GM23338 (cell line): Measurements from ENCODE around the gene PRM3. TPM values are rescaled to one million over a fixed set of nuclear protein-coding genes. Genes with fewer than 3 reads are reported as not detected.

Experiments used
- ATAC-seq: fragments of 200-7000 bp; cut with Tn5 transposase; 3 replicates; pipeline ENCODE4 v1.9.1; 2020
- DNase-seq: peaks from one replicate; pipeline ENCODE4 v3.0.0-alpha.2; 2015; ENCODE audit warnings: low spot score
- H2AFZ ChIP-seq: fragments of 200-600 bp; sonication (generic); 2 replicates; pipeline ENCODE4 v1.8.0; 2016; ENCODE audit warnings: antibody characterized with exemption, mild to moderate bottlenecking, moderate library complexity
- H3F3A ChIP-seq: fragments of 200-600 bp; sonication (generic); replicated peaks from 2 replicates; pipeline ENCODE4 v1.8.0; 2017; ENCODE audit warnings: antibody characterized with exemption, mixed run types, low read depth
- H3K27ac ChIP-seq: fragments of 200-600 bp; sonication (generic); 2 replicates; pipeline ENCODE4 v1.6.1; 2016; ENCODE audit warnings: low read depth
- H3K27me3 ChIP-seq: fragments of 200-600 bp; sonication (generic); 2 replicates; pipeline ENCODE4 v1.8.0; 2016; ENCODE audit warnings: mild to moderate bottlenecking, mixed run types, moderate library complexity; ENCODE audit not compliant: insufficient read depth
- H3K36me3 ChIP-seq: fragments of 200-600 bp; sonication (generic); 2 replicates; pipeline ENCODE4 v1.8.0; 2016; ENCODE audit warnings: mild to moderate bottlenecking; ENCODE audit not compliant: insufficient read depth
- H3K4me1 ChIP-seq: fragments of 200-600 bp; sonication (generic); 2 replicates; pipeline ENCODE4 v1.8.0; 2016; ENCODE audit warnings: mild to moderate bottlenecking, moderate library complexity; ENCODE audit not compliant: insufficient read depth
- H3K4me2 ChIP-seq: fragments of 200-600 bp; sonication (generic); 2 replicates; pipeline ENCODE4 v1.7.1; 2017; ENCODE audit warnings: mixed run types
- H3K4me3 ChIP-seq: fragments of 200-600 bp; sonication (generic); 2 replicates; pipeline ENCODE4 v1.6.1; 2016; ENCODE audit warnings: mixed run types
- H3K79me2 ChIP-seq: fragments of 200-600 bp; sonication (generic); replicated peaks from 2 replicates; pipeline ENCODE4 v1.8.0; 2017; ENCODE audit warnings: mild to moderate bottlenecking; ENCODE audit not compliant: insufficient read depth
- H3K9me2 ChIP-seq: fragments of 200-600 bp; sonication (generic); 2 replicates; pipeline ENCODE4 v1.8.0; 2017; ENCODE audit not compliant: insufficient read depth
- H4K20me1 ChIP-seq: fragments of 200-600 bp; sonication (generic); replicated peaks from 2 replicates; pipeline ENCODE4 v1.8.0; 2017; ENCODE audit warnings: mild to moderate bottlenecking; ENCODE audit not compliant: insufficient read depth
- H3K27ac Mint-ChIP-seq: 2 replicates; pipeline ENCODE4 v1.8.0; 2020; ENCODE audit warnings: inconsistent platforms, mild to moderate bottlenecking, moderate library complexity, mixed read lengths
- H3K27me3 Mint-ChIP-seq: 3 replicates; pipeline ENCODE4 v1.8.0; 2022; ENCODE audit warnings: low read depth, mild to moderate bottlenecking, moderate library complexity, mixed read lengths, inconsistent platforms; ENCODE audit not compliant: insufficient read depth, poor library complexity
- H3K36me3 Mint-ChIP-seq: 3 replicates; pipeline ENCODE4 v1.8.0; 2021; ENCODE audit warnings: low read depth, mild to moderate bottlenecking, inconsistent platforms, moderate library complexity, mixed read lengths
- H3K4me1 Mint-ChIP-seq: 3 replicates; pipeline ENCODE4 v1.8.0; 2020; ENCODE audit warnings: mild to moderate bottlenecking, inconsistent platforms, mixed read lengths
- H3K4me3 Mint-ChIP-seq: 3 replicates; pipeline ENCODE4 v1.8.0; 2021; ENCODE audit warnings: moderate library complexity, mild to moderate bottlenecking, inconsistent platforms, mixed read lengths
- H3K9me3 Mint-ChIP-seq: 3 replicates; pipeline ENCODE4 v1.8.0; 2020; ENCODE audit warnings: moderate library complexity, mild to moderate bottlenecking, inconsistent platforms, mixed read lengths
- CREB1 ChIP-seq: fragments of 250-450 bp; sonication (Bioruptor Pico); IDR thresholded peaks from 2 replicates; pipeline ENCODE4 v1.5.0; 2020; ENCODE audit warnings: low read depth, mild to moderate bottlenecking, moderate library complexity
- EZH2 ChIP-seq: fragments of 200-600 bp; sonication (generic); IDR thresholded peaks from one replicate; pipeline ENCODE4 v1.8.0; 2017; ENCODE audit warnings: antibody characterized with exemption, mild to moderate bottlenecking, low read depth; ENCODE audit not compliant: unreplicated experiment
- EZH2phosphoT487 ChIP-seq: fragments of 200-600 bp; sonication (generic); IDR thresholded peaks from one replicate; pipeline ENCODE4 v1.8.1; 2018; ENCODE audit warnings: antibody characterized with exemption; ENCODE audit not compliant: unreplicated experiment
- JUNB ChIP-seq: IDR thresholded peaks from one replicate; pipeline ENCODE4 v1.6.1; 2016; ENCODE audit warnings: antibody characterized with exemption; ENCODE audit not compliant: unreplicated experiment
- ZNF114 ChIP-seq: fragments of 250-450 bp; sonication (Bioruptor Pico); IDR thresholded peaks from 2 replicates; pipeline ENCODE4 v1.5.0; 2020; ENCODE audit warnings: mild to moderate bottlenecking, moderate library complexity
- ZNF331 ChIP-seq: fragments of 250-450 bp; sonication (Bioruptor Pico); IDR thresholded peaks from 2 replicates; pipeline ENCODE4 v1.5.0; 2020; ENCODE audit warnings: low read depth, mild to moderate bottlenecking, moderate library complexity
- polyA plus RNA-seq: library from polyadenylated mRNA; unstranded; fragments of >200 nt; fragmentation: Nextera tagmentation; extraction: Ambion mirVana; gene quantifications from 2 replicates; pipeline ENCODE4 v1.2.1, GENCODE V29; 2016
- total RNA-seq: library from RNA; depleted of rRNA; stranded (reverse); fragments of >200 nt; shearing (Covaris generic); gene quantifications from 2 replicates; pipeline ENCODE4 v1.2.3, GENCODE V29; 2014
- TF ChIP-seq, protein P1 (sequence below): IDR thresholded peaks from 2 replicates; pipeline ENCODE4 v1.6.1; 2016; ENCODE audit warnings: antibody characterized with exemption
- TF ChIP-seq, protein P2 (sequence below), 2 experiments: fragments of 200-600 bp in 1 of 2; sonication (generic) in 1 of 2; conservative IDR thresholded peaks; 2 replicates each; pipeline versions ENCODE4 v1.5.1 to v1.6.1; 2016 to 2017; ENCODE audit warnings: antibody characterized with exemption in 2 of 2, low read depth in 2 of 2, mild to moderate bottlenecking in 2 of 2, moderate library complexity in 1 of 2
- TF ChIP-seq, protein P3 (sequence below): IDR thresholded peaks from one replicate; pipeline ENCODE4 v1.6.1; 2018; ENCODE audit warnings: antibody characterized with exemption; ENCODE audit not compliant: unreplicated experiment

Gene PRM3
- total and polyA plus RNA-seq, 2 experiments from 2014 or later, result not detected

DNA sequence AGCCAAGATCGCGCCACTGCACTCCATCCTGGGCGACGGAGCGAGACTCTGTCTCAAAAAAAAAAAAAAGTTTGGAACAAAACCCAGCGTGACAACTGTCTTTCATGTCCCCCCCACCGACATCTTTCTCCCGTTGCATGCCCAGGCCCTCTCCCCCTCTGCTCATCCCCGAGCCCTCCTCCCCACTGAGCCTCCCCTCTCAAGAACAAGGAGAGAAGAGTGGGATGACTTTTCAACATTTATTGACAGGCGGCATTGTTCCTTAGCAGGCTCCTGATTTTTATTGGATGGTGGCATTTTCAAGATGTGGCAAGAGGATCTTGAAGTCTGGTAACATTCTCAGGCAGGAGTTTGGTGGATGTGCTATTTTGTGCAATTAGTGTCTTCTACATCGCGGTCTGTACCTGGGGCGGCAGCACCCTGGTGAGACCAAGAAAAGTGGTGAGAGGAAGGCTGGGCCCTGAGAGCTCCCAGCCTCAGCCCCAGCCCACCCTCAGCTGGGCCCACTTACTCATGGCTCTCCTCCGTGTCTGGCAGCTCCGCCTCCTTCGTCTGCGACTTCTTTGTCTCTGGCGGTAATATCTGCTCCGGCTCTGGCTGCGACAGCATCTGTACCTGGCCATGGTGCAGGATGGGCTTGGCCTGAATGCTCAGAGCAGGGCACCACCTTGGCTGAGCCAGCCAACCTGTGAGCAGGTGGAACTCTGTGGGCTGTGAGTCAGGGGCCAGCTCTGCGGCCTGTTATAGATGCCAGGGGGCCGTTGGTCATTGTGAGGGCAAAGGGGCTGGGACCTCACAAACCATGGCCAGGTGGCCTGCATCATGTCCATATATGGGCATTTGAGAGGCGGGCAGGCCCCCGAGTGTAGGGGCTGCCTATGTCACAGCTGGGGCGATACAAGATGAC is 7.4 kb upstream of the PRM3 start, which contains the start of gene PRM1:
PRM1 (minus strand) TSS at position 715 of the 907 bp plus-strand sequence; CDS start at position 623, 92 bp downstream.
- Mint-ChIP-seq H3K36me3 (no peaks in the 10 kb centered on the region; the same call in 2 of the 3 replicates), H3K27me3 (peaks cover 13% of the 10 kb centered on the region), H3K4me3 (no peak within 1 kb of the TSS), H3K4me1 (peaks cover 3% of the 10 kb centered on the region), H3K9me3 (peaks cover 3% of the 10 kb centered on the region; the same call in 1 of the 3 replicates), H3K27ac (peak within 1 kb of the TSS; percentile 82; the same call in 1 of the 2 replicates)
- H3K27me3 ChIP-seq, result no peaks in the 10 kb centered on the region
- peak within 1 kb of the TSS; percentile 80 for H2AFZ ChIP-seq
- no peaks in the 10 kb centered on the region for H4K20me1 ChIP-seq
- H3K27ac ChIP-seq, result peak within 1 kb of the TSS; percentile 59
- no peak within 1 kb of the TSS for H3K4me3 ChIP-seq
- 0 out of 2 replicates have a peak, but pooled peaks cover 2% of the 10 kb centered on the region for H3F3A ChIP-seq
- no peaks in the 10 kb centered on the region for H3K79me2 ChIP-seq
- no peak within 1 kb of the TSS for H3K4me2 ChIP-seq
- peaks cover 4% of the 10 kb centered on the region; the same call in 1 of the 2 replicates for H3K4me1 ChIP-seq
- no peaks in the 10 kb centered on the region for H3K9me2 ChIP-seq
- ATAC-seq, result peak; percentile 70
- TF ChIP-seq, protein P1, sequence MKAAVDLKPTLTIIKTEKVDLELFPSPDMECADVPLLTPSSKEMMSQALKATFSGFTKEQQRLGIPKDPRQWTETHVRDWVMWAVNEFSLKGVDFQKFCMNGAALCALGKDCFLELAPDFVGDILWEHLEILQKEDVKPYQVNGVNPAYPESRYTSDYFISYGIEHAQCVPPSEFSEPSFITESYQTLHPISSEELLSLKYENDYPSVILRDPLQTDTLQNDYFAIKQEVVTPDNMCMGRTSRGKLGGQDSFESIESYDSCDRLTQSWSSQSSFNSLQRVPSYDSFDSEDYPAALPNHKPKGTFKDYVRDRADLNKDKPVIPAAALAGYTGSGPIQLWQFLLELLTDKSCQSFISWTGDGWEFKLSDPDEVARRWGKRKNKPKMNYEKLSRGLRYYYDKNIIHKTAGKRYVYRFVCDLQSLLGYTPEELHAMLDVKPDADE, result no peak
- TF ChIP-seq EZH2phosphoT487, result no peak
- TF ChIP-seq, protein P2, sequence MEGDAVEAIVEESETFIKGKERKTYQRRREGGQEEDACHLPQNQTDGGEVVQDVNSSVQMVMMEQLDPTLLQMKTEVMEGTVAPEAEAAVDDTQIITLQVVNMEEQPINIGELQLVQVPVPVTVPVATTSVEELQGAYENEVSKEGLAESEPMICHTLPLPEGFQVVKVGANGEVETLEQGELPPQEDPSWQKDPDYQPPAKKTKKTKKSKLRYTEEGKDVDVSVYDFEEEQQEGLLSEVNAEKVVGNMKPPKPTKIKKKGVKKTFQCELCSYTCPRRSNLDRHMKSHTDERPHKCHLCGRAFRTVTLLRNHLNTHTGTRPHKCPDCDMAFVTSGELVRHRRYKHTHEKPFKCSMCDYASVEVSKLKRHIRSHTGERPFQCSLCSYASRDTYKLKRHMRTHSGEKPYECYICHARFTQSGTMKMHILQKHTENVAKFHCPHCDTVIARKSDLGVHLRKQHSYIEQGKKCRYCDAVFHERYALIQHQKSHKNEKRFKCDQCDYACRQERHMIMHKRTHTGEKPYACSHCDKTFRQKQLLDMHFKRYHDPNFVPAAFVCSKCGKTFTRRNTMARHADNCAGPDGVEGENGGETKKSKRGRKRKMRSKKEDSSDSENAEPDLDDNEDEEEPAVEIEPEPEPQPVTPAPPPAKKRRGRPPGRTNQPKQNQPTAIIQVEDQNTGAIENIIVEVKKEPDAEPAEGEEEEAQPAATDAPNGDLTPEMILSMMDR (conservative IDR thresholded peaks at IDR 0.05; ENCODE audit: low read depth in 2 of 2), result no peak
- no peak for TF ChIP-seq ZNF331
- no peak for TF ChIP-seq ZNF114 (CRISPR knock-in tag)
- TF ChIP-seq CREB1 (CRISPR knock-in tag), result no peak
- TF ChIP-seq JUNB, result no peak
- no peak for TF ChIP-seq EZH2
- TF ChIP-seq, protein P3, sequence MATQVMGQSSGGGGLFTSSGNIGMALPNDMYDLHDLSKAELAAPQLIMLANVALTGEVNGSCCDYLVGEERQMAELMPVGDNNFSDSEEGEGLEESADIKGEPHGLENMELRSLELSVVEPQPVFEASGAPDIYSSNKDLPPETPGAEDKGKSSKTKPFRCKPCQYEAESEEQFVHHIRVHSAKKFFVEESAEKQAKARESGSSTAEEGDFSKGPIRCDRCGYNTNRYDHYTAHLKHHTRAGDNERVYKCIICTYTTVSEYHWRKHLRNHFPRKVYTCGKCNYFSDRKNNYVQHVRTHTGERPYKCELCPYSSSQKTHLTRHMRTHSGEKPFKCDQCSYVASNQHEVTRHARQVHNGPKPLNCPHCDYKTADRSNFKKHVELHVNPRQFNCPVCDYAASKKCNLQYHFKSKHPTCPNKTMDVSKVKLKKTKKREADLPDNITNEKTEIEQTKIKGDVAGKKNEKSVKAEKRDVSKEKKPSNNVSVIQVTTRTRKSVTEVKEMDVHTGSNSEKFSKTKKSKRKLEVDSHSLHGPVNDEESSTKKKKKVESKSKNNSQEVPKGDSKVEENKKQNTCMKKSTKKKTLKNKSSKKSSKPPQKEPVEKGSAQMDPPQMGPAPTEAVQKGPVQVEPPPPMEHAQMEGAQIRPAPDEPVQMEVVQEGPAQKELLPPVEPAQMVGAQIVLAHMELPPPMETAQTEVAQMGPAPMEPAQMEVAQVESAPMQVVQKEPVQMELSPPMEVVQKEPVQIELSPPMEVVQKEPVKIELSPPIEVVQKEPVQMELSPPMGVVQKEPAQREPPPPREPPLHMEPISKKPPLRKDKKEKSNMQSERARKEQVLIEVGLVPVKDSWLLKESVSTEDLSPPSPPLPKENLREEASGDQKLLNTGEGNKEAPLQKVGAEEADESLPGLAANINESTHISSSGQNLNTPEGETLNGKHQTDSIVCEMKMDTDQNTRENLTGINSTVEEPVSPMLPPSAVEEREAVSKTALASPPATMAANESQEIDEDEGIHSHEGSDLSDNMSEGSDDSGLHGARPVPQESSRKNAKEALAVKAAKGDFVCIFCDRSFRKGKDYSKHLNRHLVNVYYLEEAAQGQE, result no peak
- peak; percentile 31 for DNase-seq
- no peaks in the 10 kb centered on the region for H3K36me3 ChIP-seq
